NCI-H774 (cell line): ENCODE data around the gene TMEM31.
"Not testable (repeated sequence)": the region's sequence is repeated elsewhere in the genome, so short reads cannot be mapped to it uniquely, and the experiment has no call there.

ENCODE experiments used
- DNase-seq: peaks from one replicate; lab custom pipeline; 2025; lab: John Stamatoyannopoulos, UW

TMEM31 gene

DNA sequence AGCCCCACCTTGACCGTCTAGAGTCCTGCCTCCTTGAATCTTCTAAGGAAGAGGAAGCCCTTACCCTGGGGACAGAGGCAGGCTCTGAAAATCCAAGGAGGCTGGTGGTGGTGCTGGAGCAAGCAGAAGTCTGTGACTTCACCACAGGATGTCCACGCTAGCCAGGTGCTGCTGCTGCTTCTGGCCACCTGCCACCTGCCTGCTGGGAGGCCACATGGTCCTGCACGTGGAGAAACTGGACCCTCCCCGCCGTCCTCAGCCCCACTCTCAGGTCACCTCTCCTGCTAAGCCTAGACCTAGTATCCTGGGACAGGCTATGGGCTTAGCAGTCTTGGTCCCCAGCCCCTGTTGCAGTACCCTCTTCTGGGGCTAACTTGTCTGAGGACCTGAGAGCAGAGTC lies 15.8 kb downstream of the TMEM31 start:
- no peak for DNase-seq

DNA sequence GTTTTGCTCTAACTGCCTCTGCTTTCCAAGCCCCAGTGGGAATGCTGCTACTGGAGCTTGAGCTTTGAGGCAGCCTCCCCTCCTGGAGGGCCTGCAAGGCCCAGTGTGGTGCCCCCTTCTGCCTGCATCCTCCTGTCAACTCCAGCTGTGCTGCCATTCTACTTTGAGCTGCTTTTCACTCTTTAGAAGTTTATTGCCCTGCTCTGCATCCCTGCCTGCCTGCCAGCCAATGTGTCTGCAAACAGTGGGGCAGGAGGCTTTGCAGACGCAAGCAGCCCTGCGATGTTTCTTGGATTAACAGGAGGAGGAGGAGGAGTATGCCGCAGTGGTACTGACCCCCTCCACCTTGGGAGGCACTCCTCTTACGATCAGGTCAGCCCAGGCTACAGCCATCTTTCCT lies 16.4 kb downstream of the TMEM31 start:
- DNase-seq: no peak

DNA sequence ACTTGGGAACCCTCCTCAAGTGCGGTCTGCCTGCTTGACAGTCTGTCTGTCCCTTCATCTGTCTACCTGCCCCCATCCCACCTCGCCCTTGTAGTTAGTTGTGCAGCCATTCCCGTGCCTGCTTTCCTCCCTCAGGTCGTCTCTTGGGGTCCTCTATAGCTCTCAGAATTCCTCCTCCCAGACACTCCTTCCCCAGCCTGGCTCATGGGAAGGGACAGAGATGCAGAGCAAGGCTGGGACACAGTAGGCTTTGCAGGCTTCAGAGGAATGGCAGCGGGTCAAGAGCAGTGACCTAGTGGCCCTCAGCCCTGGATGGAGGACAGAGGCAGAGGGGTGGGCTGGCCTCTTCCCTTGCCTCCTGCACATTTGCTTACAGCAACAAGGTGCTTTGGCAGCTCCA lies 18.3 kb downstream of the TMEM31 start:
- no peak for DNase-seq

DNA sequence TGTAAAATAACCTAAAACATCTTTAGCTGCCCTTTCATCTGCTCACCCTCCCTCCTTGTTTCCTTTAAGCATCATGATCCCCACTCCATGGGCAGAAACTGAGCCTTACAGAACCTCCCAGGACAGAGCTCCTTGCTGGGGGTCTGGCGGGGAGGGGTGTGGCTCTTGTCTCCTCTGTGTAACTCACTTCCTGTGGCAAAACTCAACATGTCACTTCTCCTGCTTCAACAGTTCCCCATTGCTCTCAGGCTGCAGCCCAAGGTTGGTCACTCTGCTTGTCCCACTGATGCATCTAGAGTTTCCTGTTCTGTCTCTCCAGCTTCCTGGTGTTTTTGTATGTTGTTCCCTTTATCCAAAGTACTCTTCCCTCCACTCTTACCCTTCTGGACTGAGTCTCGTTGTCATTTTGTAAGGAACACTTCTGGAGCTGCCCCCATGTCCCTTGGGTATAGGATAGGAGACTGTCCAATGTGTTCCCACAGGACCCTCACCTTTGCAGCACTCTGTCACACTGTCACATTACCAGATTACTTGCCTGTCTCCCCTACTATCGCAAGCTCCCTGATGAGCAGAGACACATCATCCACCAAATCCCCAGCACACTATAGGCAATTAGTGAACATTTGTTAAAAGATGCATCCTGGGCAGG lies 19.6 kb downstream of the TMEM31 start:
- no peak for DNase-seq

DNA sequence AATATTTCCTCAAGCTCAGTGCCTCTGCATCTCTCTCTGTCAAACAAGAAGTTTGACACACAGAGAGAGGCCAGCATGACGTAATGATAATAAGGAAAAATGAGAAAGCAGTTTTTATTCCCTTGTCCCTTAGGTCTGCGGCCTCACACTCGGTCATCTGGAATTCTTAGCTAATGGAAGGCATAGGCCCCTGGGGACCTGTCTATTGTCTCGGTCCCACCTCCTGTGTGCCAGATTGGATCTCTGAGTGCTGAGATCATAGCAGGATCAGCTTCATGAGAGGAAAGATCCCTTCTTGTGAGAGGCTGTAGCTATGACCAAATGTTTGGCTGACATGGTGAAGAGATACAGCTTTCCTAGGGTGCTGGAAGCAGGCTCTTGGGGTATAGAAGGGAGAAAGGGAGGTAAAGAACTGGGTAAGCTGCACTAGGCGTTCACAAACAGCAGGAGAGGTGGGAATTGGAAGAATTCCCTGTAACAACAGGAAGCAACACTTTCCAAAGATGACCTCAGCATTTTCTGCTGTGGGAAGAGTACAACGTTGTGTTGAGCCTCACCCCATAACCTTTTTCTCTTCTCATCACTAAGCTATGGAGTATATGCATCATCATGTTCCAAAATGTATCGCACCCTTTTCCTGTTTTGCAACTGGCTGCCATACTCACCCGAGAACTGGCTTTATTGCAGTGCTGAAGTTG lies 20.2 kb downstream of the TMEM31 start:
- DNase-seq: no peak

DNA sequence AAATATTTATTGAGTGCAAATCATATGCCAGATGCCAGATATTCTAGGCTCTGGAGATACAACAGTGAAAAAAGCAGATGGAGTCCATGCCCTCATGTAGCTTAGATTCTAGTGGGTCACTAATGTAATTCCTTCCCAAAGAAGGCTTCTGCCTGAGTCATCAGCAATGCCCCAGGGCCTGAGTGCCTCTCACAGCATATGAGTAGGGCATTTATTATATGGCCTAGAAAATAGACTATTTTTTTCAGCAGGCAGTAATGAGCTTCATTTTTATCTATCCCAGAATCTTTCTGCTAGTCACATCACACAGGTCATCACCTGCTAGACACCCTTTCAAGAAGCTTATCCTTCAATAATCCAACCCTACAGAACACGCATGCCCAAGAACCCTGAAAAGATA lies 22.3 kb downstream of the TMEM31 start:
- DNase-seq: no peak

DNA sequence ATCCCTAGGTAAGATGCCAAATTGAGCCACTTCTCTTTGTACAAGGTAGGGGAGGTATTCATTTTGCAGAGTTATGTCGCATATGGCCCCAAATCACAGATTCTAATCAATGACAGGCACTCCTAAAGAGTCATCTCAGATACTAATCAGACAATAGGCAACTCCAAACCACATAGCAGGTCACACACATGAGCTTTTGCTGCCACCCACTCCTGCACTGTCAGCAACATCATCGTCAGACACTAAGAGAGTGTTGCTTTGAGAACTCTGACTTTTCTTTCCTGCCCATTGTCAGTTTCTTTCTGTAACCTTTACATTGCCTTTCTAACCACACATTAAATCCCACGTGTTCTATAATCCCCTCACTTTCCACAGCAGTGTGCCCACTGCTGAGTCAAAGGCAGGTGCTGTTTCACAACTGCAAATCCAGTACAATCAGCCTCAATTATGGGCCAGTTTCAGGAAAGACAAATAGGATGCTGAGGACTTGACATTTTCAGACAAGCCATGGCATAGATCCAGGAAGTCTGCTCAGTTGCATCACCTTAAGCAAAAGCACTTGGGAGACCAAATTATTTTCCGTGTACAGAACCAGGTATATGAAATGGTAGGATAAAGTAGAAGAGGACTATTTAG lies 23.5 kb downstream of the TMEM31 start:
- DNase-seq: no peak

DNA sequence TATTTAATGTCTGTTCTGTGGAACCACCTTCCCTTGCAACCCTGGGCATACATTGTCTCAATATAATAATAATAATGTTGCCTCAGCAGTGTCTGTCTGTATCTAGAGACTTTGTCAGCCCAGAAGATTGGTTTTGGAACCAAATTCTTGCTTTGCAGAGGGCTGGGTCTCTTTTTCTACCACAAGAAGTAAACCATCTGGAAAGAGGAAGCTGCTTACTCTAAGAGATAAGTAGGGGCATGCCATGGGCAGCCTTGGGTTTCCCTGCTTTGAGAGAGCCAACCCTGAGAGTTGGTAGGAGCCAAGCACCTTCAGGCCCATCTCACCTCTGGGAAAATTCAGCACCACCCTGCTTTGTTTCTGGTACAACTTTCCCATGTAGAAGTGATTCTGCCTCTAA lies 27.0 kb downstream of the TMEM31 start:
- DNase-seq: no peak

DNA sequence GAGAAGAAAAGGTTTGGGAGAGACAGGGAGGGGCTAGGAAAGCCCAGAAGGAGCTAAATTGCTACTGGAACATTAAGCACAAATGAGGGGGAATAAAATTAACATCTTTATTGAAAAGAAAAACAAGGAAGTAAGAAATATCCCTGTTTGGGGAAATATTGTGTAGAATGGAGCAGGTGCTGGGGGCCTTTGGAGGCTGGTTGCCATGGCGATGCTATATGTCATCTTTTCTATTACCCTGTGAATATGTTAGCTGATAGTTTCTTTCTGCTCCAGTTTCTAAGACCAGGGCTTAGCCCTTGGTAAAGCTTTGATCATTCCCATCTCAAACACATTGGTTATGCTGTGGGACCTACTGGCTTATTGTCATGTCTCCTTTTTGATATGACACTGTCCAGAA lies 28.7 kb downstream of the TMEM31 start:
- DNase-seq: no peak

DNA sequence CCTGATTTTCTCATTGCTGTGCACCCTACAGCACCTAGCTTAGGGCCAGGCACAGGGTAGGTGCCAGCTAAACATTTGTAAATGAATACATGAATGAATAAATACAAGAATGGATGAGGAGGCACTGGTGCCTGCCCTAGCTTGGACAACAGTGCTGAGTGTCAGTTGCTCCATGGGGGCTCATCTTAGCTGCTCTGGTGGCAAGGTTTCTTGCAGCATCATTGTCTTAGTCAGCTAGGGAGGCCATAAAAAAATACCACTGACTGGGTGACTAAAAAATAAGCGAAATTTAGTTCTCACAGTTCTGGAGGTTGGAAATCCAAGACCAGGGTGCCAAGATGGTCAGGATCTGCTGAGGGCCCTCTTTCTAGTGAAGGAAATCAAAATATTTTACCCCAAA lies 31.2 kb downstream of the TMEM31 start:
- no peak for DNase-seq

DNA sequence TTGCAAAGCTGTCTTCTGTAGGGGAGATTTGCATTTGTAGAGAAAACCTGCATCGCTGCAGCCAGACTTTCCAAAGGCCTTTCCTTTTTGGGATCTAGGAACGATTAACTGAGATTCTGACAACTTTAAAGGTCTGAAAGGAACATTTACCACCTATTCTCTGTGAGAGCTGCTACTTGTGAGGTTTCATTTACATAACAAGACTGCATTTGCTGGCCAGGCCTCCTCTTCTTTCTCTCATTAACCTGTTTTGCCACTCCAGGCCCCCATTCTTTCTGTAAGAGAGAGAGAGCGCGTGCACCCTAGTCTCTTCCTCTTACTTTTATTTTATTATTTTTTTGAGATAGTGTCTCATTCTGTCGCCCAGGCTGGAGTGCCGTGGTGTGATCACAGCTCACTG lies 31.6 kb downstream of the TMEM31 start:
- no peak for DNase-seq

DNA sequence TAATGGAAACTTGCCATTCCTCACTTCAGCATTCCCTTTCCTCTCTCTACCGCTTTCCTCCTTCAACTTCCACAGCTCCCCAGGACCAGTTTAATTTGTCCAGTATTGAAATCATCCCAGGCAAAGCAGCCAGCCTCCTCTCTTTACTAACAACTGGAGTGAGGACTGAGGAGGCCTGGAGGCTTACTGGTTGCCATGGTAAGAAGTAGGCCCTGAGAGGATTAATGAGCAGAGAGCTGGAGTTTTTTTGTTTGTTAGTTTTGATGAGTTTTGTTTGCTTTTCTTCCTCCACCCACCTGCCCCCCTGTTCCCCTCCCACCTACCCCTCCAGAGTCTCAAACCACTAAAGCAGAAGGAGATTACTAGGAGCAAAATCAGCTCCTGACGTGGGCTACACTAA lies 36.5 kb downstream of the TMEM31 start:
- DNase-seq: no peak

DNA sequence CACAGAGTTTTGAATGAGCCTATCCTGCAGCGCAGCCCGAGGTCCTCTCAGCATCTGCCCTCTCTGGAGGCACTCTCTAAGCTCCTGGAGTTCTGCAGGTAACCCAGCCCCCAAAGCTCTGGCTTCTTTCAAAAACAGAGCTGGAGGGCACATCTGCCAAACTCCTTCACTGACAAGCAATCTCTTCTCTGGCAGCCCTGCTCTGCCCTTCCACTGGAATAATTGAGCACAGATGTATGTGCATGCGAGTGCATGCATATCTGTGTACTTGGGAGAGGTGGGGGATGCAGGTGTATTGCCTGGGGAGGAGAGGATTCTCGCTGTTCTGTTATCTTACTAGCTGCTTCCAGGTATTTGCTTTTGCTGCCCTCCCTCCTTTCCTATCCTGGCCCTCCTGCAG lies 43.7 kb downstream of the TMEM31 start:
- DNase-seq: no peak

DNA sequence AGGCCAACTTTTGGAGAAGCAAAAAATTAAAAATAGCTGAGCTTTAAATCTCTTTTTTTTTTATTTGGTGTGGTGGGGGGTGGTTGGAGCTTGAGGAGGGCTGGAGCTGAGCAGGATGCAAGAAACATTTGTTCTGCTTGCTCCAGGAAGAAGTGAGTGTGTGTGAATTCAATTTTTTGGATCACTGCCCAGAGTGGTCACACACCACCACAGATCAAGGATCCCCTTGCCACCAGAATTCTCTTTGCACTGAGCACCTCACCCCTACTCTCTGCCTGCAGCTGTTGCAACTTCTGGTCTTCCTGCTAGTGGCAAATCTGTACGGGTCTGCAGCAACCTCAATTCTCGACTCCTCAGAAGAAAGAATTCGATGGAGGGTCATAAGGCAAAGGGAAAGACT lies 46.0 kb downstream of the TMEM31 start:
- DNase-seq: no peak

DNA sequence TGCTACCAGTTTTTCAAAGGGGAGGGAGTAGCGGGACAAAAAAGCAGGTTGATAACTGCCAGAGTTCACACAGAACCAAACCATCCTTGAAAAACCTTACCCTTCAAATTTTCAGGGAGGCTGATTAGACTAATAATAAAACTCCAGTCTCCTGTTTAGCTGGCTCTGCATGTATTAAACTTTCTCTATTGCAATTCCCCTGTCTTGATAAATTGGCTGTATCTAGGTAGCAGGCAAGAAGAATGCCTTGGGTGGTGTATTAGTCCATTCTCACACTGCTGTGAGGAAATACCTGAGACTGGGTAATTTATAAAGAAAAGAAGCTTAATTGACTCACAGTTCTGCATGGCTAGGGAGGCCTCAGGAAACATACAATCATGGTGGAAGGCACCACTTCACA lies 47.8 kb downstream of the TMEM31 start:
- no peak for DNase-seq

DNA sequence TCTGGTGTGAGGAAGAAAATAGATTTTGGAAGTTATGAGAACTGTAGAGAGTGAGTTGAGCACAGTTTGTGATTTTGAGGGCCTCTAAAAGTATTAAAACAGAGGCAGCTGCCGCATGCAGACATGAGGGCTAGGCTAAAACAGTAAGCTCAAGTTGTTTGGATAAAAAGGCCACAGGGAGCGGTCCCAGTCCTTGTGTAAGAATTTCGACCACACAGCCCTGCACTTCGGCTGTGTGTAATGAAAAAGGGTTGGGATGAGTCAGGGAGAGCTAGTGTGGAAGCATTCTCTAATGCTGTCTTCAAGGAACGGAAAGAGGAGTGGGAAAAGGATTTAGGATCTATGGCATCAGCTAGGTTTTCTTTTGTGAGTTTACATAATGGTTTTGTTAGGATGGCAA lies 52.8 kb downstream of the TMEM31 start:
- not testable (repeated sequence) for DNase-seq
